Measurements from ENCODE around the gene MTHFS. TPM values are rescaled to one million over a fixed set of nuclear protein-coding genes. Genes with fewer than 3 reads are reported as not detected.
A peak's percentile ranks its signal among the peaks of the same experiment; 100 is the strongest.
"Not testable (repeated sequence)": the region's sequence is repeated elsewhere in the genome, so short reads cannot be mapped to it uniquely, and the experiment has no call there.

The MTHFS gene
- total and polyA plus RNA-seq, 5 donors from 2014 or later = 12.6 to 88.5 (median 78.7) TPM

DNA sequence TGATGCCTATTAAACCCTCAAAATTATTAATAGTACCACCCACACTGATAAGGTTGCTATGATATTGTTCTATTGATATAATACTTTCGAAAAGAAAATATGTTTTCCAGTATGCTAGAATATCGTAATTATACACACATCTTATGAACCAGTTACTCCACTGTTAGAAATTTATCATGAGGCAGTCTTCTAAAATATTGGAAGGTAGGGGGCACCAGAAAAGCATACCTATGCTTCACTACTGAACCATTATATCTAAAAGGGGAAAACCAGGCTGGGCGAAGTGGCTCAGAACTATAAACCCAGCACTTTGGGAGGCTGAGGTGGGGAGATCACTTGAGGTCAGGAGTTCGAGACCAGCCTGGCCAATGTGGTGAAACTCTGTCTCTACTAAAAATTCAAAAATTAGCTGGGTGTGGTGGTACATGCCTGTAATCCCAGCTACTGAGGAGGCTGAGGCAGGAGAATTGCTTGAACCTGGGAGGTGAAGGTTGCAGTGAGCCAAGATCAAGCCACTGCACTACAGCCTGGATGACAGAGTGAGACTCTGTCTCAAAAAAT, 4.1 kb upstream of the MTHFS start:
- not testable (repeated sequence) for H3K36me3 Mint-ChIP-seq; H3K9me3 Mint-ChIP-seq; H3K27ac ChIP-seq (ENCODE audit: insufficient read depth, low read length, poor library complexity, severe bottlenecking); ATAC-seq (ENCODE audit: low read depth in 2 of 2); H3K27me3 ChIP-seq (ENCODE audit: control insufficient read depth, insufficient read depth, low read length); H3K4me1 ChIP-seq (ENCODE audit: control insufficient read depth, insufficient read depth, low read length, poor library complexity, severe bottlenecking); H3K36me3 ChIP-seq (ENCODE audit: control insufficient read depth, insufficient read depth, low read length); H3K27me3 Mint-ChIP-seq; H3K4me3 ChIP-seq (ENCODE audit: low read depth, low read length); DNase-seq; H3K4me3 Mint-ChIP-seq; H3K9me3 ChIP-seq (ENCODE audit: control insufficient read depth in 2 of 2, low read length in 2 of 2)
- peak overlapping the region in 1 of 3 donors; percentile 20 for H3K27ac Mint-ChIP-seq
- H3K4me1 Mint-ChIP-seq = peaks cover 6 to 19% (median 12%) of the 10 kb centered on the region in 4 donors

DNA sequence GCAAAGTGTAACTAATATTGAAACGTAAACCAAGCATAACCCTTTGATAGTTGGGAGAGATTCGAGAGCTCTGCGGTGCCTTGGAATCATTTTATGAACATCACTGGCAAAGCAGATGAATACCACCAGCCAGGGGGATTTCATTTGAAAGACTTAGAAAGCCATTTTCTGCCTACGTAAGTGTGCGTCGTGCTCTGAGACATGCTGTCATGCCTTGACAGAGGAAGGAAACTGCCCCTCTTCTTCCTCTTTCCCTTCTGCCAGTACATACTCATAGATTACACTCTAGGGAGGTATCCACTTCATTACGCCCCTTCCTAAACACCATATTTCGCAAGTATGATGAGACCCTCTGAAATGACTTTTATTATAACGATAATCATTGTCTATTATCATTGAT, 3.3 kb upstream of the MTHFS start:
- H3K27ac Mint-ChIP-seq = no peak overlapping the region
- H3K36me3 Mint-ChIP-seq = peaks cover 4% of the 10 kb centered on the region
- no peak overlapping the region for H3K4me3 ChIP-seq (ENCODE audit: low read depth, low read length)
- H3K36me3 ChIP-seq (ENCODE audit: control insufficient read depth, insufficient read depth, low read length) = no peaks in the 10 kb centered on the region
- H3K4me1 ChIP-seq (ENCODE audit: control insufficient read depth, insufficient read depth, low read length, poor library complexity, severe bottlenecking) = peaks cover 16% of the 10 kb centered on the region
- H3K4me3 Mint-ChIP-seq = no peak overlapping the region
- no peaks in the 10 kb centered on the region for H3K27me3 ChIP-seq (ENCODE audit: control insufficient read depth, insufficient read depth, low read length)
- no peak overlapping the region for H3K27ac ChIP-seq (ENCODE audit: insufficient read depth, low read length, poor library complexity, severe bottlenecking)
- DNase-seq (no peak), ATAC-seq (ENCODE audit: low read depth in 2 of 2) (no peak)
- peaks cover 14 to 27% (median 20%) of the 10 kb centered on the region in 4 donors for H3K4me1 Mint-ChIP-seq
- H3K27me3 Mint-ChIP-seq = peaks cover 3% of the 10 kb centered on the region
- peaks cover 0 to 4% (median 0%) of the 10 kb centered on the region in 7 donors for H3K9me3 Mint-ChIP-seq
- no peaks in the 10 kb centered on the region for H3K9me3 ChIP-seq (ENCODE audit: control insufficient read depth in 2 of 2, low read length in 2 of 2)

DNA sequence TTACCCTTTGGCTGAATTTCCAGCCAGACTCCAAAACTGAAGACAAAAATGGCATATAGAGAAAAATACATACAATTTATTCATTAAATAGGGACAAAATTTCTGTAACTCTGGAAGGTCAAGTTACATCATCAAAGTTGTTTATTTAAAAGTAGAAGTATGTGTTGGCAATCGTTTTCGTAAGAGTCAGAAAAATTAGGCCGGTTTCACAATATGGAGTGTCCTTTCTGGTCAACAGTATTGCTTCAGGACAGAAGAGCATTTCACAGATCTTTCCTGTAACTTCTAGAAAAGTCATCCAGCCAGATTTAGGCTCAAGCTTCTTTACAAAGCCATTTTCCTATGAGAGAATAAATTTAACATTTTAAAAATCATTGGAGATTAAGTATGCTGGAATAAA, 2.0 kb upstream of the MTHFS start:
- peak overlapping the region in 2 of 3 donors; percentile 68 to 99 for H3K27ac Mint-ChIP-seq
- H3K27me3 Mint-ChIP-seq = not testable (repeated sequence)

DNA sequence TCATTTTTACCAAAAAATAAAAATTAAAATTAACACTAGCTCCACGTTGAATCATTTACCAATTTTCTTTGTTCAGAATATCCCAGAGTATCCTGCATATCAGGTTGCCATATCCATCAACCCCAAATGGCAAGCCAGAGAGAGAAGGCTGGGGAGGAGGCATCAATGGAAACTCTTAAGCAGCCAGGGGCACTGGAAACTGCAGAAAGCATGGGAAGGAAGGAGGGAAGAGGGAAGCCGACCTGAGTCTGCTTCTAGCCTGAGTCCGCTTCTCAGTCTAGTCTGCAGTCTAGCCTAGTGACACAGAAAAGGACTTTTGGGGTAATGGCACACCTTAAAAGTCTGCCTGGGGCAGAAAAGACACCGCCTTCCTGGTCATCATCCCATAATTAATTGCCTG, 1.6 kb upstream of the MTHFS start:
- Mint-ChIP-seq H3K9me3 (peaks cover 0 to 4% (median 0%) of the 10 kb centered on the region in 7 donors), H3K27me3 (peaks cover 4% of the 10 kb centered on the region), H3K4me1 (peaks cover 18 to 33% (median 27%) of the 10 kb centered on the region in 4 donors), H3K27ac (peak overlapping the region; percentile 97 to 99 (median 97)), H3K36me3 (peaks cover 3% of the 10 kb centered on the region), H3K4me3 (peak overlapping the region; percentile 62 to 94 (median 86))
- H3K4me3 ChIP-seq (ENCODE audit: low read depth, low read length) = no peak overlapping the region
- H3K27me3 ChIP-seq (ENCODE audit: control insufficient read depth, insufficient read depth, low read length) = no peaks in the 10 kb centered on the region
- H3K4me1 ChIP-seq (ENCODE audit: control insufficient read depth, insufficient read depth, low read length, poor library complexity, severe bottlenecking) = peaks cover 16% of the 10 kb centered on the region
- ATAC-seq (ENCODE audit: low read depth in 2 of 2) (no peak), DNase-seq (no peak)
- no peak overlapping the region for H3K27ac ChIP-seq (ENCODE audit: insufficient read depth, low read length, poor library complexity, severe bottlenecking)
- H3K36me3 ChIP-seq (ENCODE audit: control insufficient read depth, insufficient read depth, low read length) = no peaks in the 10 kb centered on the region
- H3K9me3 ChIP-seq (ENCODE audit: control insufficient read depth in 2 of 2, low read length in 2 of 2) = no peaks in the 10 kb centered on the region

More for the DNA sequence above, 2.0 kb upstream of the MTHFS start:
- H3K4me3 ChIP-seq (ENCODE audit: low read depth, low read length); H3K36me3 ChIP-seq (ENCODE audit: control insufficient read depth, insufficient read depth, low read length); H3K9me3 Mint-ChIP-seq; H3K27me3 ChIP-seq (ENCODE audit: control insufficient read depth, insufficient read depth, low read length); H3K27ac ChIP-seq (ENCODE audit: insufficient read depth, low read length, poor library complexity, severe bottlenecking); H3K9me3 ChIP-seq (ENCODE audit: control insufficient read depth in 2 of 2, low read length in 2 of 2); ATAC-seq (ENCODE audit: low read depth in 2 of 2); H3K36me3 Mint-ChIP-seq; DNase-seq: not testable (repeated sequence)
- H3K4me1 Mint-ChIP-seq = peaks cover 18 to 33% (median 27%) of the 10 kb centered on the region in 4 donors
- H3K4me1 ChIP-seq (ENCODE audit: control insufficient read depth, insufficient read depth, low read length, poor library complexity, severe bottlenecking) = peaks cover 16% of the 10 kb centered on the region
- peak overlapping the region in 2 of 4 donors; percentile 62 to 94 for H3K4me3 Mint-ChIP-seq

DNA sequence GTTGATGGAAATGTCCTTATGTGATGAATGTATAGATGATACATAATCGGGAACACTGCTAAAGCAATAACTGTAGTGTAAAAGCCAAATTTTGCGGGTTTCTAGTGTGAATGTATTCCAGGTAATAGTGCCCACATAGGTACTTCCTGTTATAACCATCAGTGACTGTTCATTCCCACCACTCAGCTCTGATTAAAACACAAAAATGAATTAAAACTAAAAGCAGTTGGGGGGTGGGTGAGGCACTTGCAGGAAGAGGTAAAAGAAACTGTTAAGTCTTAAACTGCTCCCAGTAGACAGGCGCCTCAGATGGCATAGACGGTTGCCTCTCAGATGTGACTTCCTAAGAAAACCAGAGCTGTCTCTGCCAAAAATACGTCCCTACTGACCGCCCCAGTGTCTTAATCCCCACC, 893 bp upstream of the MTHFS start:
- H3K9me3 ChIP-seq (ENCODE audit: control insufficient read depth in 2 of 2, low read length in 2 of 2) = no peaks in the 10 kb centered on the region
- Mint-ChIP-seq H3K9me3 (peaks cover 0 to 4% (median 0%) of the 10 kb centered on the region in 7 donors), H3K27me3 (peaks cover 4% of the 10 kb centered on the region), H3K4me3 (peak overlapping the region; percentile 91 to 95 (median 94)), H3K4me1 (peaks cover 18 to 33% (median 27%) of the 10 kb centered on the region in 4 donors), H3K27ac (peak overlapping the region; percentile 97 to 99 (median 97)), H3K36me3 (peaks cover 3% of the 10 kb centered on the region)
- no peaks in the 10 kb centered on the region for H3K36me3 ChIP-seq (ENCODE audit: control insufficient read depth, insufficient read depth, low read length)
- DNase-seq (peak in 2 of 3 donors; percentile 13 to 67), ATAC-seq (ENCODE audit: low read depth in 2 of 2) (no peak)
- H3K4me1 ChIP-seq (ENCODE audit: control insufficient read depth, insufficient read depth, low read length, poor library complexity, severe bottlenecking) = peaks cover 16% of the 10 kb centered on the region
- H3K27me3 ChIP-seq (ENCODE audit: control insufficient read depth, insufficient read depth, low read length) = no peaks in the 10 kb centered on the region
- peak overlapping the region; percentile 85 for H3K4me3 ChIP-seq (ENCODE audit: low read depth, low read length)
- peak overlapping the region; percentile 91 for H3K27ac ChIP-seq (ENCODE audit: insufficient read depth, low read length, poor library complexity, severe bottlenecking)

DNA sequence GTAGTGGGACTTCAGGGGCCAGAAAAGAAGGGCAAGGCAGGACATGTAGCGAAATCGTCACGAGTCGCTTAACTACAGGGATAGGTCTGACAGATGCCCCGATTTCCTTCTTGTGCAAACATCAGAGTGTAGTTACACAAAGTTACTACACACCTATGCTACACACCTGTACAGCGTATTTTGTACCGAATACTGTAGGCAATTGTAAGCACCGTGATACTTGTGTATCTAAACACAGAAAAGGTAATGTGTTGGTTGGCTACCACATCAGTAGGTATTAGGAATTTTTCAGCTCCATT, 515 bp upstream of the MTHFS start:
- peaks cover 4% of the 10 kb centered on the region for H3K27me3 Mint-ChIP-seq
- no peaks in the 10 kb centered on the region for H3K36me3 ChIP-seq (ENCODE audit: control insufficient read depth, insufficient read depth, low read length)
- DNase-seq (peak in 1 of 3 donors; percentile 74), ATAC-seq (ENCODE audit: low read depth in 2 of 2) (no peak)
- H3K4me3 Mint-ChIP-seq = peak overlapping the region; percentile 91 to 95 (median 94)
- H3K36me3 Mint-ChIP-seq = peaks cover 3% of the 10 kb centered on the region
- H3K9me3 Mint-ChIP-seq = peaks cover 0 to 4% (median 0%) of the 10 kb centered on the region in 7 donors
- H3K9me3 ChIP-seq (ENCODE audit: control insufficient read depth in 2 of 2, low read length in 2 of 2) = no peaks in the 10 kb centered on the region
- H3K27ac ChIP-seq (ENCODE audit: insufficient read depth, low read length, poor library complexity, severe bottlenecking) = peak overlapping the region; percentile 91
- peak overlapping the region; percentile 97 to 99 (median 97) for H3K27ac Mint-ChIP-seq
- peak overlapping the region; percentile 85 for H3K4me3 ChIP-seq (ENCODE audit: low read depth, low read length)
- H3K4me1 Mint-ChIP-seq = peaks cover 18 to 36% (median 26%) of the 10 kb centered on the region in 4 donors
- H3K4me1 ChIP-seq (ENCODE audit: control insufficient read depth, insufficient read depth, low read length, poor library complexity, severe bottlenecking) = peaks cover 16% of the 10 kb centered on the region
- H3K27me3 ChIP-seq (ENCODE audit: control insufficient read depth, insufficient read depth, low read length) = no peaks in the 10 kb centered on the region

DNA sequence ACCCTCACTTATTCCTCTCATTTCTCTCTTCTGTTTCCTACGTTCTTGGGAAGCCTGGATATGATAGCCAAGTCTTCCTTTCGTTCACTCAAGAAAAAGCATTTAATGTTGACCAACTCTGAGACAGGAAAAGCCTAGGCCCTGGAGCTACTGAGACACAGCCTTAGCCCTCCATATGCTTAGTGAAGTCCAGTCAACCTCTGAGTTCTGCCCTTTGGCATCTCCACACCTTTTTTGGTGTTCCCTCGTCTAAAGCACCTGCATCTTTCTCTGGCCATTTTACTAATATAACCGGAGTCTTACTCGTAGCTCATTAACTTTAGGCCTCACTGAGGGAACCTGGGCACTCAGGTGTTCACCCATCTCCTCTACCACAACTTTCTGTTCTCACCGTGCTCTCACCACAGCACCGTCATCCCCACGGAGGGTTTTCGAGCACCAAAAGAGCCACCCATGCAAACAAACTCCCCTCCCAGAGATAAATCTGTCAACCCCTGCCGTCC, 632 bp downstream of the MTHFS start:
- Mint-ChIP-seq H3K9me3 (peaks cover 0 to 4% (median 0%) of the 10 kb centered on the region in 7 donors), H3K27ac (peak overlapping the region; percentile 99 to 100 (median 99)), H3K4me1 (peaks cover 18 to 43% (median 27%) of the 10 kb centered on the region in 4 donors), H3K27me3 (peaks cover 4% of the 10 kb centered on the region), H3K36me3 (peaks cover 10% of the 10 kb centered on the region), H3K4me3 (peak overlapping the region; percentile 94 to 100 (median 98))
- Histone ChIP-seq H3K4me1 (ENCODE audit: control insufficient read depth, insufficient read depth, low read length, poor library complexity, severe bottlenecking) (peaks cover 16% of the 10 kb centered on the region), H3K4me3 (ENCODE audit: low read depth, low read length) (peak overlapping the region; percentile 93), H3K36me3 (ENCODE audit: control insufficient read depth, insufficient read depth, low read length) (no peaks in the 10 kb centered on the region), H3K27ac (ENCODE audit: insufficient read depth, low read length, poor library complexity, severe bottlenecking) (peak overlapping the region; percentile 91), H3K27me3 (ENCODE audit: control insufficient read depth, insufficient read depth, low read length) (no peaks in the 10 kb centered on the region), H3K9me3 (ENCODE audit: control insufficient read depth in 2 of 2, low read length in 2 of 2) (no peaks in the 10 kb centered on the region)
- peak; percentile 7 to 15 for ATAC-seq (ENCODE audit: low read depth in 2 of 2)
- no peak for DNase-seq
